CD4-positive, alpha-beta T cell (primary cell): ENCODE data around the gene ALDH3B1. TPM values are rescaled to one million over a fixed set of nuclear protein-coding genes. Genes with fewer than 3 reads are reported as not detected.
"Not testable (repeated sequence)": the region's sequence is repeated elsewhere in the genome, so short reads cannot be mapped to it uniquely, and the experiment has no call there.

Source experiments
- ATAC-seq: fragments of 200-7000 bp; cut with Tn5 transposase; one replicate; pipeline ENCODE4 v1.10.0; 2022; ENCODE audit warnings: mild to moderate bottlenecking; ENCODE audit not compliant: poor library complexity
- CTCF ChIA-PET: fragments of 350-600 bp; sonication (Branson Sonifier 250); formaldehyde crosslinking; loops from one replicate; lab custom pipeline; 2021; ENCODE audit warnings: antibody characterized with exemption, inconsistent platforms; lab: Charles Lee
- POLR2A ChIA-PET: fragments of 350-600 bp; sonication (Branson Sonifier 250); formaldehyde crosslinking; loops from one replicate; lab custom pipeline; 2021; ENCODE audit warnings: antibody characterized with exemption, inconsistent platforms; lab: Charles Lee
- DNase-seq, 14 experiments: peaks; one replicate each; pipeline ENCODE4 v3.0.0-alpha.2; 2013 to 2020; ENCODE audit warnings: mixed read lengths in 2 of 14
- H3K27ac ChIP-seq, 2 donors: one replicate each; pipeline versions ENCODE4 v1.5.1 to v1.7.0; 2013; ENCODE audit warnings: low read length in 2 of 2, low read depth in 1 of 2, mild to moderate bottlenecking in 1 of 2
- H3K27me3 ChIP-seq, 2 experiments: 1 replicate in 1 of 2; 2 replicates in 1 of 2; pipeline versions ENCODE4 v1.6.1 to v1.7.0; 2013; ENCODE audit warnings: low read length in 2 of 2, control low read depth in 1 of 2, mild to moderate bottlenecking in 1 of 2, moderate library complexity in 1 of 2; ENCODE audit not compliant: insufficient read depth in 2 of 2, control insufficient read depth in 1 of 2
- H3K36me3 ChIP-seq: one replicate; pipeline ENCODE4 v1.6.1; 2013; ENCODE audit warnings: low read length, control low read depth; ENCODE audit not compliant: insufficient read depth
- H3K4me1 ChIP-seq: one replicate; pipeline ENCODE4 v1.6.1; 2013; ENCODE audit warnings: low read length, control low read depth; ENCODE audit not compliant: insufficient read depth
- H3K4me3 ChIP-seq: one replicate; pipeline ENCODE4 v1.5.1; 2013; ENCODE audit warnings: mild to moderate bottlenecking, low read length, moderate library complexity
- H3K9me3 ChIP-seq, 2 experiments: 1 replicate in 1 of 2; 2 replicates in 1 of 2; pipeline versions ENCODE4 v1.6.1 to v1.7.0; 2013; ENCODE audit warnings: low read length in 2 of 2, mild to moderate bottlenecking in 2 of 2, control low read depth in 1 of 2, moderate library complexity in 1 of 2; ENCODE audit not compliant: control insufficient read depth in 1 of 2, insufficient read depth in 1 of 2
- H3K27ac Mint-ChIP-seq: one replicate; pipeline ENCODE4 v1.8.0; 2020; ENCODE audit warnings: mixed read lengths
- H3K27me3 Mint-ChIP-seq: one replicate; pipeline ENCODE4 v1.8.0; 2021; ENCODE audit warnings: mixed read lengths
- H3K36me3 Mint-ChIP-seq: one replicate; pipeline ENCODE4 v1.8.0; 2021; ENCODE audit warnings: low read depth, mixed read lengths
- H3K4me1 Mint-ChIP-seq: one replicate; pipeline ENCODE4 v1.8.0; 2021; ENCODE audit warnings: low read depth, mixed read lengths
- H3K4me3 Mint-ChIP-seq: one replicate; pipeline ENCODE4 v1.8.0; 2020; ENCODE audit warnings: mild to moderate bottlenecking, mixed read lengths
- H3K9me3 Mint-ChIP-seq: one replicate; pipeline ENCODE4 v1.8.0; 2020; ENCODE audit warnings: mixed read lengths
- CTCF ChIP-seq: fragments of 200-600 bp; IDR thresholded peaks from one replicate; pipeline ENCODE4 v1.8.0; 2022; ENCODE audit warnings: antibody characterized with exemption, mild to moderate bottlenecking
- intact Hi-C, 2 experiments: fragments of 100-400 bp; cut with DNase I in 1 of 2; cut with micrococcal nuclease in 1 of 2; formaldehyde crosslinking; loops; one replicate each; pipeline versions ENCODE4 v1.15.1 to v1.9.0; 2023 to 2025; cut with DNase I, micrococcal nuclease
- total RNA-seq, 174 experiments: library from RNA in 2 of 174; stranded (reverse) in 2 of 174; gene quantifications; one replicate each; pipeline ENCODE4 v1.2.3 and lab custom pipeline; 2021 to 2026

Gene ALDH3B1
- total RNA-seq, 2 experiments from 2014 or later: 0.34 to 0.44 TPM

- H3K4me1 ChIP-seq, H3K9me3 ChIP-seq, H3K4me3 ChIP-seq, H3K36me3 Mint-ChIP-seq, H3K27ac Mint-ChIP-seq, CTCF ChIA-PET, H3K9me3 Mint-ChIP-seq, POLR2A ChIA-PET, H3K36me3 ChIP-seq, H3K4me1 Mint-ChIP-seq, H3K27ac ChIP-seq, DNase-seq, H3K27me3 ChIP-seq, intact Hi-C loops, ATAC-seq, H3K4me3 Mint-ChIP-seq: not testable (repeated sequence)
- H3K27me3 Mint-ChIP-seq: peaks cover 25% of the 10 kb centered on the region
Observed at GRCh38 chr11:67974746-67975145, 35.4 kb upstream of the ALDH3B1 start.

- H3K4me1 ChIP-seq, H3K4me3 ChIP-seq, H3K4me3 Mint-ChIP-seq, ATAC-seq, H3K9me3 Mint-ChIP-seq, intact Hi-C loops, H3K4me1 Mint-ChIP-seq, POLR2A ChIA-PET, H3K27ac Mint-ChIP-seq, DNase-seq, H3K27me3 ChIP-seq, H3K27ac ChIP-seq, H3K36me3 ChIP-seq, H3K36me3 Mint-ChIP-seq, CTCF ChIA-PET, H3K9me3 ChIP-seq: not testable (repeated sequence)
- H3K27me3 Mint-ChIP-seq: peaks cover 31% of the 10 kb centered on the region
Observed at GRCh38 chr11:67978766-67979418, 31.2 kb upstream of the ALDH3B1 start.

- H3K27ac ChIP-seq, H3K9me3 ChIP-seq, H3K27ac Mint-ChIP-seq, H3K9me3 Mint-ChIP-seq, H3K27me3 ChIP-seq, DNase-seq, H3K4me3 Mint-ChIP-seq, H3K36me3 ChIP-seq, intact Hi-C loops, ATAC-seq, H3K4me3 ChIP-seq, CTCF ChIA-PET, H3K4me1 Mint-ChIP-seq, H3K4me1 ChIP-seq, H3K36me3 Mint-ChIP-seq: not testable (repeated sequence)
- H3K27me3 Mint-ChIP-seq: peaks cover 26% of the 10 kb centered on the region
- POLR2A ChIA-PET: interaction anchor here (0.6 kb wide), 1 partner anchor 234 kb away, joined by 3 read pairs; no protein-coding TSS in a partner anchor
Observed at GRCh38 chr11:67981226-67981625, 28.9 kb upstream of the ALDH3B1 start.

GRCh38 chr11:67982255-67982857 is 27.8 kb upstream of the ALDH3B1 start:
- H3K36me3 ChIP-seq, H3K9me3 ChIP-seq, H3K36me3 Mint-ChIP-seq, H3K27ac Mint-ChIP-seq, DNase-seq, H3K4me3 Mint-ChIP-seq, CTCF ChIA-PET, H3K4me3 ChIP-seq, H3K27ac ChIP-seq, H3K27me3 ChIP-seq, H3K9me3 Mint-ChIP-seq, H3K4me1 ChIP-seq, intact Hi-C loops, H3K4me1 Mint-ChIP-seq, ATAC-seq: not testable (repeated sequence)
- POLR2A ChIA-PET: interaction anchor here (0.6 kb wide), 1 partner anchor 424 kb away, joined by 3 read pairs; no protein-coding TSS in a partner anchor
- peaks cover 16% of the 10 kb centered on the region for H3K27me3 Mint-ChIP-seq

DNA sequence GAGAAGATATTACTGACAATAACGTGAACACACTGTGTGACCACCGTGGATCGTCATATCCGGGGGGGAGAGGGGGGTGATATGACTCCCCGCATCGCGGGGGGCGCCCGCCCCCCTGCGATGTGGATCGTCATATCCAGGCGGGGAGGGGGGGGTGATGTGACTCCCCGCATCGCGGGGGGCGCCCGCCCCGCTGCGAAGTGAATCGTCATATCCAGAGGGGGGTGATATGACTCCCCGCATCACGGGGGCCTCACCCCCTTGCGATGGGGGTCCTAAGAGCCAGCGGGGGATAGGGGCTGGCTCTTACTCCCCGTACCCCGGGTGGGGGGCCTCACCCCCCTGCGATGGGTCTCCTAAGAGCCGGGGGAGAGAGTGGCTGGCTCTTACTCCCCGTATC is 26.2 kb upstream of the ALDH3B1 start:
- TF ChIP-seq CTCF: no peak
- Histone ChIP-seq H3K36me3 (no peaks in the 10 kb centered on the region), H3K9me3 (no peaks in the 10 kb centered on the region), H3K27ac (no peak overlapping the region), H3K27me3 (no peaks in the 10 kb centered on the region), H3K4me3 (no peak overlapping the region), H3K4me1 (no peaks in the 10 kb centered on the region)
- intact Hi-C loops: no loop called here
- Mint-ChIP-seq H3K4me3 (no peak overlapping the region), H3K36me3 (no peaks in the 10 kb centered on the region), H3K4me1 (no peaks in the 10 kb centered on the region), H3K9me3 (no peaks in the 10 kb centered on the region), H3K27me3 (peaks cover 11% of the 10 kb centered on the region), H3K27ac (no peak overlapping the region)
- ChIA-PET CTCF (no interaction called here), POLR2A (no interaction called here)
- no peak for DNase-seq
- no peak for ATAC-seq

- H3K36me3 Mint-ChIP-seq, ATAC-seq, POLR2A ChIA-PET, H3K27ac ChIP-seq, H3K9me3 ChIP-seq, H3K4me1 Mint-ChIP-seq, H3K9me3 Mint-ChIP-seq, intact Hi-C loops, H3K27ac Mint-ChIP-seq, H3K4me1 ChIP-seq, H3K4me3 Mint-ChIP-seq, CTCF ChIA-PET, H3K4me3 ChIP-seq, H3K27me3 ChIP-seq, DNase-seq, H3K27me3 Mint-ChIP-seq, H3K36me3 ChIP-seq: not testable (repeated sequence)
Observed at GRCh38 chr11:67985302-67985701, 24.8 kb upstream of the ALDH3B1 start.
